ENCODE results near the gene ZBP1. TPM values are rescaled to one million over a fixed set of nuclear protein-coding genes. Genes with fewer than 3 reads are reported as not detected.

Gene ZBP1
- polyA plus RNA-seq, 10 donors: 0.08 to 0.82 (median 0.25) TPM; not detected in 6

GRCh38 chr20:57619051-57619831 is 985 bp downstream of the ZBP1 start:
- DNase-seq: no peak

- no peak for DNase-seq
These were observed 1.5 kb downstream of the ZBP1 start for GRCh38 chr20:57618764-57619050.

GRCh38 chr20:57618091-57618763 is 2.0 kb downstream of the ZBP1 start:
- no peak for DNase-seq

DNA sequence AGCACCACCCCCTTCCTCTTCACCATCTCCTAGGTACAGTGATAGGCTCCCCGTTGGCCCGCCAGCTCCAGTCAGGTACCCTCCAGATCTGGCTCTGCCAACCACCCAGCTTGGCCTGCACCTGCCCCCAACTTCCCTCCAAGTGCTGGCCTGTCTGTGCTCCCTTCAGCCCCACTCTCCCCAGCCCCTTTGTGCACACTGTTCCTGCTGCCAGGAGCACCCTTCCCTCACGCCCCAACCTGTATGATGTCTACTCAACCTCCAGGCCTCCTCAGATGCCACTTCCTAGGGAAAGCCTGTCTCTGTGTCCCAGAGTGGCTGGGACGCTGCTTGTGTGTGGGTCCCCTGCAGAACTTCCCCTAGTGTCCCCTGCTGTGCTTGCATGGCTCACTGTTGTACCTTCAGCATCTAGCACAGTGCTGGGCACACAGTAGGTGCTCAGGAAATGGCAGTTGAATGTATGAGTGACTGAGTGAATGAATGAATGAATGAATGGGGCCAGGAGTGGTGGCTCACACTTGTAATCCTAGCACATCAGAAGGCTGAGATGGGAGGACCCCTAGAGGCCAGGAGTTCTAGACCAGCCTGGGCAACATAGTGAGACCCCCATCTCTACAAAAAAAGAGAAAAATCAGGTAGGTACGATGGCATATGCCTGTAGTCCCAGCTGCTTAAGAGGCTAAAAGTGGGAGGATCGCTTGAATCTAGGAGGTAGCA is 3.0 kb downstream of the ZBP1 start:
- DNase-seq: no peak

DNA sequence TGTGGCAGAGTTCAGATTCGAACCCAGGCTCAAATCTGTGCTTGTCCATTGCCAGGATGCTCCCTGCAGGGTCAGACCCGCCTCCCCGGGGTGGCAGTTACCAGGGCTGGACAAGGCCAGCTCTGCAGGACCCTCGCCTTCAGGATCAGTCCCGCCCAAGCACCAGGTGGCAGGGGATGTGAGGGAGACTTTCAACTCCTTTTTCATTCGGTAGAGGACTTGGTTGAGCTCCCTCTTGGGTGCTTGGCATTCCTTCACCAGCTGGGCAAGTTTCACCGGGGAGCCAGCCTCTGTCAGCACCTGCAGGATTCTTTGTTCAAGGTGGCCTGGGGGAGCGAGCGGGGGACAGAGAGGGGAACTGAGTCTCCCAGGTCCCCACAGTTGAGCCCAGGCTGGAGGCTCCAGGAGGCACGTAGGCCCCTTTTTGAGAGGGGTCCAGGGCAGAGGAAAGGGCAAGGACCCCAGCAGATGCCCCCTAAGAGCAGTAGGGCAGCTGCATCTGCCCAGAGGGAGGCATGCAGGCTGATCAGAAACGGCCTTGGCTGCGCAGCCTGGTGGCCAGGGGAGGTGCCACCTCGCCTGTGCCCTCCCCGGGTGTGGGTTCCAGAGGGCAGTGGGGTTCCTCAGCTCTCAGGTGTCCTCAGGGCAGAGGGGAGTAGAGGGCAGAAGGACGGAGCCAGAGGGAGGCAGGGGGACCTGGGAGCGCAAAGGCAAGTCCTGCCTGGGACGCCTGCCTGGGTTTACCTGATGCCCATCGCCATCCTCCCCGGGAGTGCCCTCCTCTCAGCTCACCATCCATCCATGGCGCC is 3.9 kb downstream of the ZBP1 start:
- DNase-seq: no peak

GRCh38 chr20:57615445-57615811 is 4.8 kb downstream of the ZBP1 start:
- DNase-seq: no peak

DNA sequence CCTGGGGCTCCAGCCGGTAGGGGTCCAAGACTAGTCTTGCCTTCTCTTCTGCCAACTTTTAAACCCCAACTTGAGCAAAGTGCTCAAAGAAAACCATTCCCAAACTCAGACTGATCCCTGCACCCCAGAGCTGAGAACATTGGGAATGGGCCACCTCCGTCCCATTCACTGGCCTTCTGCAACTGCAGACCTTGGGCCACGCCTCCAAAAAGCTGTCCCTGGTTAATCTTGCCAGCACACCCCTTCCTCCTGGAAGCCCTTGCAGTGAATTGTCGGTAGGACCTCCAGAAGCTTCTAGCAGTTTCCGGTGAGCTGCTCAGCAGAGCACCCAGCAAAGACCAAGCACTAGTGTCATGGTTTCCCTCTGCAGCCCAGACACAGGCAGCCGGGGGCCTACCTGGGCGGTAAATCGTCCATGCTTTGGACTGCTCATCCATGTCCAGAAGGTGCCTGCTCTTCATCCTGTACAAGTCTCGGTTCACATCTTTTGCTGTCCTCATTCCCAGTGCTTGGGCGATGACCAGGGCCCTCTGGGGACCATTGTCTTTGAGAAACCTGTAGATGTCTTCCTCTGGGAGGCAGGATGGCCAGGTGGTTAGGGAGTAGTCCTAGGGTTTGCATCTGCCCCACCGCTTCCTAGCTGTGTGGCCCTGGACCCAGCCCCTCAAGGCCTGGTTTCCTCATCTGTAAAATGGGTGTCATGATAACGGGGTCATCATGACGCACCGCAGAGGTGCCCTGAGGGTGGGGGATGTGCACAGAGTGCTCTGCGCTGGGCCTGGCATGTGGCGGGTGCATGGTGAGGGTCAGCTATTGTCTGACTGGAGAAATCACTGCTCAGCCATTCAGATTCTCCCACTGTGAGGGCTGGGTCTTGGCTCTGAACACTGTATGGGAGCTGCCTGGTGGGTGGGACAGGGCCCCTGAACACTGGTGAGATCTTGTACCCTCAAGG is 5.5 kb downstream of the ZBP1 start:
- DNase-seq: no peak

- no peak for DNase-seq
These were observed 6.7 kb downstream of the ZBP1 start for GRCh38 chr20:57613481-57613921.

- DNase-seq: no peak
These were observed 7.3 kb downstream of the ZBP1 start for GRCh38 chr20:57612916-57613315.

DNA sequence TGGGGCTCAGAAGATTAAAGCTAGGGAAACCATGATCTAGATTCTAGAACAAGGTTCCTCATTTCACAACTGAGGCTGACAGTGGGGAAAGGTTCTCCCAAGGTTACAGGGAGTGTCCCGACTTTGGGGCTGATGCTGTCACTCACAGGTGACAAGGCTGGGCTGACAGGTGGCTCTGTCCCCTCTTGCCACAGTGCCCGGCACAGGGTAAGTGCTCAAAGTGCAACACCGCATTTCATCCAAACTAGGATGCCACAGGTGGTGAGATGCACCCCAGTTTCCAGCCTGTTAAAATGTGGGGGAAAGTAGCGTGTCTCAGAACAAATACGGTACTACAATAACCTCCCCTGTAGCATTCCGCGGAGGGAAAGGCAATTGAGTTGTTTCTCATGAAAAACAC is 7.8 kb downstream of the ZBP1 start:
- DNase-seq: no peak

DNA sequence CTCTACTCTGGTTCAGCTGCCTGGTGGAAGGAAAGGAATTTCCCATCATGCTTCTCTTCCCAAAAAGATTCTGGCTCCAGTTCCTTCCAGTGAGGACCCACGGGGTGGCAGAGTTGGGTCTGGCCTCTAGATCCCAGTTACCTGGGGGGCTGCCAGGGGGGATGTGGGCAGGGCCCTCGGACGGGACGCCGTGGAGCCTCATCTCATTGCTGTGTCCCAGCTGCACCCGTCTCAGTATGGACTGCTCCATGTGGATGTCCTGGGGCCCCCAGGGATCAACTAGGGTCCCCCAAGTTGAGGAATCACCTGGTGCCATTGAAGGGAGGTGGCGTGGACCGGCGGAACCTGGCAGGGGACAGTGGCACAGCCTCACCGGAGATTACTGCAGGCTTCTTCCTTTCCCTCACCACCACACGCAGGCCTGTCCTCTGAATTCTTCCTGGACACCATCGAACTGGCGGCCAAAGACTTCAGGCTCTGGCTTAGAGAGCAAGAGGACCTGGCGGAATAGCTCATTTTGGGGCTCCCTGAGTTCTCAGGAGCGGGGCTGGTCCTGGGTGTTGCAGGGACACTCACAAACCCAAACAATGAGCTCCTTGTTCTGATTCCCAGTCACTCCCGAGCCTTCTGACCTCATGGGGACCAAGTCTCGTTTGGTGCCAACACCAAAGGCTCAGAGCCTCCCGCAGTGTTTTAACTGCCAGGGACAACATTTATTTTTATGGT is 8.5 kb downstream of the ZBP1 start:
- no peak for DNase-seq

GRCh38 chr20:57610261-57610952 is 9.8 kb downstream of the ZBP1 start:
- DNase-seq: no peak

DNA sequence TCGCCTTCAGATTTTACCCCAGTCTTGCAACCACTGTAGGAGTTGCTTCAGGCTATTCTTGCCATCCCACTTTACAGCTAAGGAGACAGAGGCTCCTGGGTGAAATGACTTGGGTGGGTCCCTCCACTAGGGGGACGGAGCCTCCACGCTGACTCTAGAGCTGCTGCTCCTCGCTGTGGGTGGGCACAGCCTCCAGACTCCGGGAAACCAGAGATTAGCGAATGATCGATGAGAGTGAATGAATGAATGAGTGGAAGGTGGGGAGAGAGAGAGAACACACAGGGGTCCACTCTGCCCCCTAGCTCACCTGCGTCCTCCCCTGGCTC is 10.4 kb downstream of the ZBP1 start:
- no peak for DNase-seq

- no peak for DNase-seq
These were observed 11.0 kb downstream of the ZBP1 start for GRCh38 chr20:57609086-57609841.

DNA sequence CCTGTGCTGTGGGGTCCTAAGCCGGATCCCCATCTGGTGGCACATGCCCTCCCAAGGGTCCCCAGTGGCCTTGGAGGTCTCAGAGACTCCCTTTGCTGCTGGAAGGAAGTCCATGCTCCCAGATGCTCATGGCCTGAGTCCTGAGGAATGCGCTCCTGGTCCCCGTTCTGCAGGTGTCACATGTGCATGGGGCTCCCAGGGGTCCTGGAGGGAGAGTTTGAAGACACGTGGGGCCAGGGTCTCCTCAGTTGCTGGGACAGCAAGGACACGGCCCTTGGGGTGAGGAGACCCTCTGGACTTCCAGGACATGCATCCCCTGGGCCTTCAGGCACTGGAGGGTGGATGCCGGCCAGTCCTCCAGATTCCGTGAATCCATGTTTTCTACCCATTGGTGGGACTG is 11.7 kb downstream of the ZBP1 start:
- DNase-seq: no peak

DNA sequence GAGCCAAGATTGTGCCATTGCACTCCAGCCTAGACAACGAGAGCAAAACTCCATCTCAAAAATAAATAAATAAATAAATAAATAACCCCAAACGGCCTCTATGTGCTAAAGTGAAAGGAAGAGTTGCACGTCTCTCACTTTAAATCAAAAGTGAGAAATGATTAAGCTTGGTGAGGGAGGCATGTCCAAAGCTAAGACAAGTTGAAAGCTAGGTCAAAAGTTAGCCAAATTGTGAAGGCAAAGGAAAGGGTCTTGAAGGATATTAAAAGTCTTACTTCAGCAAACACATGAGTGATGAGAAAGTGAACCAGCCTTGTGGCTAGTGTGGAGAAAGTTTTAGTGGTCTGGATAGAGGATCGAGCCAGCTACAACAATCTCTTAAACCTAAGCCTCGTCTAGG is 14.3 kb downstream of the ZBP1 start:
- no peak for DNase-seq

DNA sequence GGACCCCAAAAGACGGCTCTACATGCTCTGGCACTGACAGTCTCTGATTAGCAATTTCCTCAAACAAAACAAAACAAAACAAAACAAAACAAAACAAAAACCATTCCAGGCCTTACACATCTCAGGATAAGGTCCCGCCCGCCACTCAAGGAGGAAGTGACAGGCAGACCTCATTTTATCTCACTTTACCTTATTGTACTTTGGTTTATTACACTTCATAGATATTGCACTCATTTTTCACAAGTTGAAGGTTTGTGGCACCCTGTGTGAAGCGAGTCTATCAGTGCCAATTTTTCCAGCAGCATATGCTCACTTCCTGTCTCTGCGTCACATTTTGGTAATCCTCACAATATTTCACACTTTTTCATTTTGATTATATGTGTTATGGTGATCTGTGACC is 15.2 kb downstream of the ZBP1 start:
- no peak for DNase-seq

- DNase-seq: no peak
These were observed 17.1 kb downstream of the ZBP1 start for GRCh38 chr20:57603120-57603519.

GRCh38 chr20:57601737-57602136 is 18.5 kb downstream of the ZBP1 start:
- DNase-seq: no peak
